ENCODE results near the gene SPRN.

Gene SPRN

DNA sequence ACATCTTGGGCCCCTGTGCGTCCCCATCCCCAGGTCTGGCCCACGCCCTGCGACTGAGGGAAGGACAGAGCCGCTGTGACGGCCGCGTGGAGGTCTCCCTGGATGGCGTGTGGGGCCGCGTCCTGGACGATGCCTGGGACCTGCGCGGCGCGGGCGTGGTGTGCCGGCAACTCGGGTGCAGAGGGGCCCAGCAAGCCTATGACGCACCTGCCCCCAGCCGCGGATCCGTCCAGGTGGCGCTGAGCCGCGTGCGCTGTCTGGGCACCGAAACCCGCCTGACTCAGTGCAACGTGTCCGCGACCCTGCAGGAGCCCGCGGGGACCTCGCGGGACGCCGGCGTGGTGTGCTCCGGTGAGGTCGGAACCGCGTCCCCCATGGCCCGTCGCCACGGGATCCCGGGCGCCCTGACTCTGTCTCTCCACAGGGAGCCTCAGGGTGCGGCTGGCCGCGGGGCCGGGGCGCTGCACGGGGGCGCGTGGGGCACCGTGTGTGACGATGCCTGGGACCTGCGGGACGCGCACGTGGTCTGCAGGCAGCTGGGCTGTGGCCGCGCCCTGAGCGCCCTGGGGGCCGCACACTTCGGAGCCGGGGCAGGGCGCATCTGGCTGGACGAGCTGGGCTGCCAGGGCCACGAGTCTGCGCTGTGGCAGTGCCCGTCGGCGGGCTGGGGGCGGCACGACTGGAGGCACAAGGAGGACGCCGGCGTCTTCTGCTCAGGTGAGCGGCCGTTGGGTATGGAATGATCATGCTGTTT, 35.2 kb upstream of the SPRN start:
- H3K4me3 ChIP-seq (replicated peaks; ENCODE audit: insufficient read depth, low read length): no peak overlapping the region
- DNase-seq (ENCODE audit: low read depth in 1 of 2, low spot score in 1 of 2): no peak
- no peak for TF ChIP-seq SPI1 (IDR thresholded peaks at IDR 0.05; ENCODE audit: borderline replicate concordance, low read depth)
- TF ChIP-seq, protein P1, sequence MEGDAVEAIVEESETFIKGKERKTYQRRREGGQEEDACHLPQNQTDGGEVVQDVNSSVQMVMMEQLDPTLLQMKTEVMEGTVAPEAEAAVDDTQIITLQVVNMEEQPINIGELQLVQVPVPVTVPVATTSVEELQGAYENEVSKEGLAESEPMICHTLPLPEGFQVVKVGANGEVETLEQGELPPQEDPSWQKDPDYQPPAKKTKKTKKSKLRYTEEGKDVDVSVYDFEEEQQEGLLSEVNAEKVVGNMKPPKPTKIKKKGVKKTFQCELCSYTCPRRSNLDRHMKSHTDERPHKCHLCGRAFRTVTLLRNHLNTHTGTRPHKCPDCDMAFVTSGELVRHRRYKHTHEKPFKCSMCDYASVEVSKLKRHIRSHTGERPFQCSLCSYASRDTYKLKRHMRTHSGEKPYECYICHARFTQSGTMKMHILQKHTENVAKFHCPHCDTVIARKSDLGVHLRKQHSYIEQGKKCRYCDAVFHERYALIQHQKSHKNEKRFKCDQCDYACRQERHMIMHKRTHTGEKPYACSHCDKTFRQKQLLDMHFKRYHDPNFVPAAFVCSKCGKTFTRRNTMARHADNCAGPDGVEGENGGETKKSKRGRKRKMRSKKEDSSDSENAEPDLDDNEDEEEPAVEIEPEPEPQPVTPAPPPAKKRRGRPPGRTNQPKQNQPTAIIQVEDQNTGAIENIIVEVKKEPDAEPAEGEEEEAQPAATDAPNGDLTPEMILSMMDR (IDR thresholded peaks at IDR 0.05; ENCODE audit: insufficient read depth, low read length): no peak
- TF ChIP-seq, protein P2, sequence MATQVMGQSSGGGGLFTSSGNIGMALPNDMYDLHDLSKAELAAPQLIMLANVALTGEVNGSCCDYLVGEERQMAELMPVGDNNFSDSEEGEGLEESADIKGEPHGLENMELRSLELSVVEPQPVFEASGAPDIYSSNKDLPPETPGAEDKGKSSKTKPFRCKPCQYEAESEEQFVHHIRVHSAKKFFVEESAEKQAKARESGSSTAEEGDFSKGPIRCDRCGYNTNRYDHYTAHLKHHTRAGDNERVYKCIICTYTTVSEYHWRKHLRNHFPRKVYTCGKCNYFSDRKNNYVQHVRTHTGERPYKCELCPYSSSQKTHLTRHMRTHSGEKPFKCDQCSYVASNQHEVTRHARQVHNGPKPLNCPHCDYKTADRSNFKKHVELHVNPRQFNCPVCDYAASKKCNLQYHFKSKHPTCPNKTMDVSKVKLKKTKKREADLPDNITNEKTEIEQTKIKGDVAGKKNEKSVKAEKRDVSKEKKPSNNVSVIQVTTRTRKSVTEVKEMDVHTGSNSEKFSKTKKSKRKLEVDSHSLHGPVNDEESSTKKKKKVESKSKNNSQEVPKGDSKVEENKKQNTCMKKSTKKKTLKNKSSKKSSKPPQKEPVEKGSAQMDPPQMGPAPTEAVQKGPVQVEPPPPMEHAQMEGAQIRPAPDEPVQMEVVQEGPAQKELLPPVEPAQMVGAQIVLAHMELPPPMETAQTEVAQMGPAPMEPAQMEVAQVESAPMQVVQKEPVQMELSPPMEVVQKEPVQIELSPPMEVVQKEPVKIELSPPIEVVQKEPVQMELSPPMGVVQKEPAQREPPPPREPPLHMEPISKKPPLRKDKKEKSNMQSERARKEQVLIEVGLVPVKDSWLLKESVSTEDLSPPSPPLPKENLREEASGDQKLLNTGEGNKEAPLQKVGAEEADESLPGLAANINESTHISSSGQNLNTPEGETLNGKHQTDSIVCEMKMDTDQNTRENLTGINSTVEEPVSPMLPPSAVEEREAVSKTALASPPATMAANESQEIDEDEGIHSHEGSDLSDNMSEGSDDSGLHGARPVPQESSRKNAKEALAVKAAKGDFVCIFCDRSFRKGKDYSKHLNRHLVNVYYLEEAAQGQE (IDR thresholded peaks at IDR 0.05; ENCODE audit: insufficient replicate concordance, low read depth): no peak
- TF ChIP-seq POLR2AphosphoS5 (IDR thresholded peaks at IDR 0.05; ENCODE audit: low read depth): no peak
- no peak for TF ChIP-seq GABPA (IDR thresholded peaks at IDR 0.05; ENCODE audit: low read depth)
- no peaks in the 10 kb centered on the region for H3K27me3 ChIP-seq (ENCODE audit: insufficient read depth, poor library complexity, severe bottlenecking)
- no peak overlapping the region for H3K27ac ChIP-seq (replicated peaks)

DNA sequence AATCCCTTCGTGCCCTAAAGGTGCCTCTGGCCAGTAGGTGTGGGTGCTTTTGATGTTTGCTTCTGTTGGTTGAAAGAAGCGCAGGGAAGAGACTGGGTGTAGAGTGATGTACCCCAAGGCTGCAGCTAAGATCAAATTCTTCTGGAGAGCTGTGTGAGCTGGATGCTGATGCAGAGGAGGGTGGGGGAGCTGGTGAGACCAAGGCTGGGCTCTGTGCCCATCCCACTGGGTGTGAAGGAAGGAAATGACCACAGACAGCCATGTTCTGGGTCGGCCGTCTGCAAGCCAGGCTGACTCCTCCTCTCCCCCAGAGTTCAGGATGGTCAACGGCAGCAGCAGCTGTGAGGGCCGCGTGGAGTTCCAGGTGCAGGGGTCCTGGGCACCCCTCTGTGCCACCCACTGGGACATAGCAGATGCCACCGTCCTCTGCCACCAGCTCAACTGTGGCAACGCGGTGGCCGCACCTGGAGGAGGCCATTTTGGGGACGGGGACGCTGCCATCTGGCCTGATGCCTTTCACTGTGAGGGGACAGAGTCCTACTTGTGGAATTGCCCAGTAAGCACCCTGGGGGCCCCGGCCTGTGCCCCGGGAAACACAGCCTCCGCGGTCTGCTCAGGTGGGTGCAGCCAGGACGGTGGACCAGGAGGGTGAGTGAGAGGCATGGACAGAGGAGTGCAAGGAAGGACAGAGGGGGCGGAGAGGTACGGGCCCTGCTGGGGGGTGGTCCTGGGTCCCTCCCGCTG, 34.5 kb upstream of the SPRN start:
- TF ChIP-seq POLR2AphosphoS5 (IDR thresholded peaks at IDR 0.05; ENCODE audit: low read depth) (no peak), GABPA (IDR thresholded peaks at IDR 0.05; ENCODE audit: low read depth) (no peak), SPI1 (IDR thresholded peaks at IDR 0.05; ENCODE audit: borderline replicate concordance, low read depth) (no peak)
- TF ChIP-seq, protein P1 (IDR thresholded peaks at IDR 0.05; ENCODE audit: insufficient read depth, low read length): no peak
- TF ChIP-seq, protein P2 (IDR thresholded peaks at IDR 0.05; ENCODE audit: insufficient replicate concordance, low read depth): no peak
- DNase-seq (ENCODE audit: low read depth in 1 of 2, low spot score in 1 of 2): no peak
- Histone ChIP-seq H3K4me3 (replicated peaks; ENCODE audit: insufficient read depth, low read length) (no peak overlapping the region), H3K27ac (replicated peaks) (no peak overlapping the region), H3K27me3 (ENCODE audit: insufficient read depth, poor library complexity, severe bottlenecking) (no peaks in the 10 kb centered on the region)

DNA sequence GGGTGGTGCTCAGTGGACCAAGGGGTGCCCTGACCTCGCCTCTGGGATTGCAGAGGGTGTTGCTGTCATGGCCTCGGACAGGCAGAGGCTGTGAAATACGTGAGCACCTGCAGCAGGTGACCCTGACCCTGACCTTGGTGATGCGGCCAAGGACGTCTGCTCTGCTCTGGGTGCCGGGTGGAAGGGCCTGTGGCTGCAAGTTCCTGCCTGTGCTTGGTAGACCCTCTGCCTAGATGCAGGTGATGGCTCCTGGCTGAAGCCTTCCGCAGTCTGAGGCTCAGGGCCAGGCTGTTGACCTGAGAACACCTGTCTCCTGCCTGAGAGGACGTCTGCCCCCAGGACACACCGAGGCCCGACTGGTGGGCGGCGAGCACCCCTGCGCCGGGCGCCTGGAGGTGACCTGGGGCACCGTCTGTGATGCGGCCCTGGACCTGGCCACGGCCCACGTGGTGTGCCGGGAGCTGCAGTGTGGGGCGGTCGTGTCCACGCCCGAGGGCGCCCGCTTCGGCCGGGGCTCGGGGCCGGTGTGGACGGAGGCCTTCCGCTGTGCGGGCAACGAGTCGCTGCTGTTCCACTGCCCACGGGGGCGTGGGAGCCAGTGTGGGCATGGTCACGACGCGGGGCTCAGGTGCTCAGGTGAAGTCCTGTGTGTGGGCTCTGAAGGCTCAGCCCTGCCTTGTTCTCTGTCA, 33.7 kb upstream of the SPRN start:
- no peak for DNase-seq (ENCODE audit: low read depth in 1 of 2, low spot score in 1 of 2)
- TF ChIP-seq GABPA (IDR thresholded peaks at IDR 0.05; ENCODE audit: low read depth) (no peak), POLR2AphosphoS5 (IDR thresholded peaks at IDR 0.05; ENCODE audit: low read depth) (no peak), SPI1 (IDR thresholded peaks at IDR 0.05; ENCODE audit: borderline replicate concordance, low read depth) (no peak)
- TF ChIP-seq, protein P1 (IDR thresholded peaks at IDR 0.05; ENCODE audit: insufficient read depth, low read length): no peak
- TF ChIP-seq, protein P2 (IDR thresholded peaks at IDR 0.05; ENCODE audit: insufficient replicate concordance, low read depth): no peak
- Histone ChIP-seq H3K4me3 (replicated peaks; ENCODE audit: insufficient read depth, low read length) (no peak overlapping the region), H3K27me3 (ENCODE audit: insufficient read depth, poor library complexity, severe bottlenecking) (no peaks in the 10 kb centered on the region), H3K27ac (replicated peaks) (no peak overlapping the region)
